HG03064 (cell line): Measurements from ENCODE around the gene SLC36A4.
A peak's percentile ranks its signal among the peaks of the same experiment; 100 is the strongest.
"Not testable (repeated sequence)": the region's sequence is repeated elsewhere in the genome, so short reads cannot be mapped to it uniquely, and the experiment has no call there.

Experiments used
- ATAC-seq: cut with Tn5 transposase; IDR thresholded peaks from one replicate; pipeline ENCODE4 v1.9.1; 2021; ENCODE audit warnings: low read depth; ENCODE audit not compliant: unreplicated experiment

Gene SLC36A4

DNA sequence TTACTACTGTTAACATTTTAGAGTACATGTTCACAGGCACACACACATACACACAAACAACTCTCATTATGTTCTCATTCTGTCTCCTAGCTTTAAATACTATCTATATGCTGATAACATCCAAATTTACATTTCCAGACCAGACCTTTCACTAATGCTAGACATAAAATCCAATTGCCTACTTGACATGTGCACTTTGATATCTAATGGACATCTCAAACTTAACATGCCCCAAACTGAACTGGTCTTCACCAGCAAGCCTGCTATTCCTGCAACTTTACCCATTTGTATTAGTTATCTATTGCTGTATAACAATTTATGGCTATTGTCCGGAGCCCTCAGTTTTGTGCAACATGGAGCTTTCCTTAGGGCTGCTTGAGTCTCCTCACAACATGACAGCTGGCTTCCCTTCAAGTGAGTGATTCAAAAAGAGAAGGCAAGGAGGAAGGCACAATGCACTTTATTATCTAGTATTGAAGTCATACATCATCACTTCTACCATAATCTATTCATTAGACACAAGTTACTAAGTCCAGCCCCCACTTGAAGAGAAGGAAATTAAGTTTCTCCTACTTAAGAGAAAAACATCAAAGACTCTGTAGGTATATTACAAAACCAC, 3.0 kb downstream of the SLC36A4 start:
- ATAC-seq = no peak

DNA sequence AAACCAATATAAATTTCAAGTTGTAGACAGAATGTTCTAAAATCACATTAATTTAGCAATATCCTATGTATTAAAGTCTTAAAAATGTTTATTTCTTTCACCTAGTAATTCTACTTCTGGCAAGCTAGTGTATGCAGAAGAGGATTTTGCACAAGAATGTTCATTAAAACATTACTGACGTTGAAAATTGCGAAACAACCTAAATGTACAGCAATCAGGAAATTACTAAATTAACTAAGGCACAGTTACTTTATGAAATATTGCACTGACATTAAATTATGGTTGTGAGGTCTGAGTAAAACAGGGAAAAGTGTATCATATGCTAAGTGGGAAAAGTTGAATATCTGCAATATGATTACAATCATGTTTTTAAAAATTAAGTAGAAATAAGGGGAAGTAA, 4.1 kb downstream of the SLC36A4 start:
- ATAC-seq = no peak

DNA sequence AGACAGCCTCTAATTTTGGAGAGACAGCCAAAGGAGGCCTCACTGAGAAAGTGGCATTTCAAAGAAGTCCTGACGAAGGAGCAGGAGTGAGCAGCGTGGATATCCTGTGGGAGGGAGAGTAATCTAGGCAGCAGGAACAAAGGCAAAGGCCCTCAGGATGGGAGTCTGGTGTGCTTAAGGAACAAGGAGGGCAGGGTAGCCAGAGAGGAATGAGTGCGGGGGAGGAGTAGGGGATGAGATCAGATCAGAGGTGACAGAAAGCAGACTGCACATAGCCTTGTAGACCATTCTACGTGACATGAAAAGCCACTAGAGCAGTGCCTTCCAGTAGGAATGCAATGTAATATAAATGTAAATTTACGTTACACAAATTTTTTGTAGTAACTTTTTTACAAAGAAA, 5.6 kb downstream of the SLC36A4 start:
- no peak for ATAC-seq

DNA sequence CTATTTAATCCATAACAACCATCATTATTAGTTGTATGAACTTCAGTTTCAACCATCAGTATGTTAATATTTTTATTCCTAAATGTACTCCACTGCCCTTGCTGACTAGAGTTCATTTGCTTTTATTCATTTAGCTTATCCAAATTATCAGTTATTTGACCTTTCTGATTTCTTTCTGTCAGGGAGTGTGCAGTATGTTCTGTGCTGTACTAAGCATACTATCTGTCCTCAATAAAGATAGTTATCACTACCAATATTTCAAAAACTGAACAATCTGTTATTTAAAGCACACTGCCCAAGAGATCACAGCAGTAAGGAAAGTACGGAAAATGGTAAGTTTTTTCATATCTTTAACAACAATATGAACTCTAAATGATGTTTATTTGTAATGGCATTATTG, 8.3 kb downstream of the SLC36A4 start:
- no peak for ATAC-seq

DNA sequence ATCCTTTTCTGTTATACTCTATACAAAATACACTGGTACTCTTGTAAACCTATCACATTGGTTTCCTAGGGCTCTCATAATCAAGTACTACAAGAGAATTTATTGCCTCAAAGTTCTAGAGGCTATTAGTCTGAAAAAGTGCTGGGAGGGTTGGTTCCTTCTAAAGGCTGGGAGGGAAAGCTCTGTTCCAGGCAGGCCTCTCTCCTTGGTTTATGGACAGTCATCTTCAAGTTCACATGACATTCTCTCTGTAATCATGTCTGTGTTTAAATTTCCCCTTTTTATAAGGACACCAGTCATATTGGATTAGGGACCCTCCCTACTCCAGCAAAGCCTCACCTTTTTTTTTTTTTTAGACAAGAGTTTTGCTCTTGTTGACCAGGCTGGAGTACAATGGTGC, 9.1 kb downstream of the SLC36A4 start:
- no peak for ATAC-seq

DNA sequence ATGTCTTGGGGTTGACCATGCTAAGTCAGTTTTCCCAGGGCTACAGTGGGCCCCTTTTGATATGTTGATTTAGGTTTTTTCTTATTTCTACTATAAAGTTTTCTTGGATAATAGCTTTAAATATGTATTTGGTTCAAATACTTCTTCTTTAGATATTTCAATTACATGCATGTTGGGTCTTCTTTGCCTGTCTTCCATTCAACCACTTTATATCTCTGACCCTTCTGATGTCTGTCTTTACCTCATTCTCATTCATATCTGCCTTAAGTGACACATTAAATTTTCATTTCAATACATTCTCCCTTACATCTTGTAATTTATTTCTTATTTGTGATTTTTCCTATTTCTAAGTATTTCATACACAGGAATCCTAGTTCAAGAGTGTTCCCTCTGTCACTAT, 10.5 kb downstream of the SLC36A4 start:
- no peak for ATAC-seq

DNA sequence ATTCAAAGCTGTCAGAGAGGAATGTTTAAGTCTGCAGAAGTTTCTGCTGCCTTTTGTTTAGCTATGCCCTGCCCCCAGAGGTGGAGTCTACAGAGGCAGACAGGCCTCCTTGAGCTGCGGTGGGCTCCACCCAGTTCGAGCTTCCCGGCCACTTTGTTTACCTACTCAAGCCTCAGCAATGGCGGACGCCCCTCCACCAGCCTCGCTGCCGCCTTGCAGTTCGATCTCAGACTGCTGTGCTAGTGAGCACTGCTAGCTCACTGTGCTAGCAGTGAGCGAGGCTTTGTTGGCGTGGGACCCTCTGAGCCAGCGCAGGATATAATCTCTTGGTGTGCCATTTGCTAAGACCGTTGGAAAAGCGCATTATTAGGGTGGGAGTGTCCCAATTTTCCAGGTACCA, 19.9 kb downstream of the SLC36A4 start:
- ATAC-seq = not testable (repeated sequence)

DNA sequence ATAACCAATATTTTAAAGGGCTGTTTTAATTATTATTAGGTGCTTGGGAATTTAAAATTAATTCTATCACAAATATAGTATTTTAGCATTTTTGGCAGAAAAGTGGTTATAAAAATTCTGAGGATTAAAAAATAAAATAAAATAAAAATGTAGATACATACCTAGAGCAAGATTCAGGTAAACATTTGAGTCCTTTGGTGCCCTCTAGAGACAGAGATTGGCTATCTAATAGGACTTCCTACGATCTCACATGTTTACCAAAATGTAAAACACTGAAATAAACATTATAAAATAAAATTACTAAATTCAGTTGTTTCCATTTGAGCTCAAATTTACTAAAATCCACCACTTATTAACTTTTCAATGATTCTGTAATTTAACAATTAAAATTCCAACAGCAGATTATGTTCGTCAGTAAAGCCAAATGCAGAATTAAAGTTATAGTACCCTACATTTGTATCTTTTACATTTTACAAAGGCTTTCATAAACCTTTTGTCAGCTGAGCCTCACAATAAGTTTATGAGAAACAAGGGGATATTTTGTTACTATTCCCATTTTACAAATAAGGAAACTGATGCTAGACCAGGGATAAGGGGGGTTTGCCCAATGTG, 27.7 kb downstream of the SLC36A4 start:
- ATAC-seq = no peak

DNA sequence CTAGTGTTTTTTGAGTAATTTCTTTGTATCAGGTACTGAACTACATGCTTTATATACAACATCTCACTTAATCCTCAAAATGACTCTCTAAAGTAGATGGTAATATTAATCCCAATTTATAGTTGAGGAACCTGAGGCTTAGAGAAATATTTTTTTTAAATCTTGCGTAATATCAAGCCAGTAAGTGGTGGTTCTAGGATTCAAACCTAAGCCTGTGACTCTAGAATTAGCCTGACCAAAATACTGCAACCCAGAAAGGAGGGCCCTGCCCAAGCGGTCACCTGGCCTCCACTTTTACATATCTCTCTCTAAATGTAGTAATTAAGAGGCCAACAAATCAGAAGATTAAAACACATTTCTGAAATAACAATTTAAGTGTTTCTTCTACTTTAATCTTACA, 28.6 kb downstream of the SLC36A4 start:
- ATAC-seq = no peak

DNA sequence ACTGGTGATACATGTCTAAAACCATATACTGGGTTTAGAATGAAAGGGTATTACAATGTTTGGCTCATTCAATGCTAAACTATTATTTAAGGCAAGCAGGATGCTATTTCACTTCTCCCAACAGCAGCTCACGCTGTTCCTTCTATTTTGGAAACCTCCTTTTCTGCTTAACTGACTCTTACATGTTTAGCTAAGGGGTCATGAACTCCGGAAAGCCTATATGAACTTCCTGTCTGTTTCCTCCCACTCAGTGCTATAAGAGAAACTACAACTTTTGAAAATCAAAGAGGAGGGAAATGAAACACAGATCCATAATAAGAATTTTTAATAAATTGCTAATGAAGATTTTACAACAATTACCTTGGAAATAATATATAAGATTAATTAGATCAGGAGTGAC, 30.9 kb downstream of the SLC36A4 start:
- no peak for ATAC-seq

DNA sequence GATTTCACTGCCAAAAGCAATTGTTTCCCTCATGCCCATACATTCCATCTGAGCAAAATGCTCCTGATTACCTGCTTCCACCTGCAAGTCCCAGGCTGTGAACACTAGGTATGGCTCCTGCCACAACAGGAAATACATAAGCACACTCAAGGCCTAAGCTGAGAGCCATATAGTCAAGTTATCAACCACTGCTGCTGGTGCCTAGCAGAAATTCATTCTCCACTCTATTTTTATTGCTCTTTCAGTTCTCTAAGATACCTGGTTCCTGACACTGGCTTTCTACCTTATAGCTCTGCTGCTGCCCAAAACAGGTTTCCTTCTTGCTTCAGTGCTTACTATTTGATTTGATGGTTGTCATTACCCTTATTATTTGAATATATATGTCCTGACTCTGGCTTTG, 31.6 kb downstream of the SLC36A4 start:
- ATAC-seq = no peak

DNA sequence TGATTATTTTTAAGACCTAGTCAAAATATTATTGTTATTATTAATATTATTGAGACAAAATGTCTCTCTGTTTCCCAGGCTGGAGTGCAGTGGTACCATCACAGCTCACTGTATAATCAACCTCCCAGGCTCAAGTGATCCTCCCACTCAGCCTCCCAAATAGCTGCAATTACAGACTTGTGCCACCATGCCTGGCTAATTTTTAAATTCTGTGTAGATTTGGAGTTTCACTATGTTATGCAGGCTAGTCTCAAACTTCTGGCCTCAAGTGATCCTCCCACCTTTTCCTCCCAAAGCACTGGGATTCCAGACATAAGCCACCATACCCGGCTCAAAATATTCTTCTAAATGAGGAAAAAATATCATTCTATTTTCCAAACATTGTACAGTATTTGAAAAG, 37.0 kb downstream of the SLC36A4 start:
- no peak for ATAC-seq

DNA sequence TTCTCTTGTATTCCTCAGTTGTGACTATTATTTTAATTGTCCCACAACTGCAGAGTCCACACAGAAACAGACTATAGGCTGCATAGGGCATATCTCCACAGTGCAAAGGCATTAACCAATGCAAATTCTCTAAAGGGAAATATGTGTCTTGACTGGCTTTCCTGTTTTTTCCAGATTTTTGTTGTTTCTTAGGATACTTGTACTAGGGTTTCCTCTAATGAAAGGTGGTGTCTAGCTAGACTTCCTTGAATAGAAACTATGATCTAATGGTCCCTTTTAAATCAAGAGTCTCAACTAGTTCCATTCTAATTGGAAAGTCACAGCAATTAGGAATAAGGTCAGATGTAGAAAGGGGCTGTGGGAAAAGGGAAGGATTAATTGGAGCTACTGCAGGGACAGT, 37.6 kb downstream of the SLC36A4 start:
- ATAC-seq = no peak

DNA sequence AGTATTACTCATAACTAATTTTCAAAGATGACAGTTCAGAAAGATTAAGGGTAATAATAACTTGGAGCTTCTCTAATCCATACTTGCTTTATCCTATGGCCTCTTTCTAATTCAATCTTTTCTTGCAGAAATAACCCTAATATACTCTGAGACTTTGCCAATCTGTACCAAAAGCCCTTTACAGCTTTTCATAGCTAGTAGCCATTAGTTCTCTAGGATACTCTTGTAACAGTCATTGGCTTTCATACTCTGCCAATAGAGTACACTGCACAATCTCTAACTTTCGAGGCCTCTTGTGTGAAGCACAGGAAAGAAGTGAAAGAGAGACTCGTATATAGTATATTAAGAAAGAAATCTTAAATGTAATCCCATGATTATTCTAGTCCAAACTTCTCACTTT, 38.1 kb downstream of the SLC36A4 start:
- no peak for ATAC-seq

DNA sequence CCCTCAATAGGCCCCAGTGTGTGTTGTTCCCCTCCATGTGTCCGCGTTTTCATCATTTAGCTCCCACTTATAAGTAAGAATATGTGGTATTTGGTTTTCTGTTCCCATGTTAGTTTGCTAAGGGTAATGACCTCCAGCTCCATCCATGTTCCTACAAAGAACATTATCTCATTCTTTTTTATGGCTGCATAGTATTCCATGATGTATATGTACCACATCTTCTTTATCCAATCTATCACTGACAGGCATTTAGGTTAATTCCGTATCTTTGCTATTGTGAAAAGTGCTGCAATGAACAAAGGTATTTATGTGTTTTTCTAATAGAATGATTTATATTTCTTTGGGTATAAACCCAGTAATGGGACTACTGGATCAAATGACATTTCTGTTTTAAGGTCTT, 42.1 kb downstream of the SLC36A4 start:
- ATAC-seq = no peak

DNA sequence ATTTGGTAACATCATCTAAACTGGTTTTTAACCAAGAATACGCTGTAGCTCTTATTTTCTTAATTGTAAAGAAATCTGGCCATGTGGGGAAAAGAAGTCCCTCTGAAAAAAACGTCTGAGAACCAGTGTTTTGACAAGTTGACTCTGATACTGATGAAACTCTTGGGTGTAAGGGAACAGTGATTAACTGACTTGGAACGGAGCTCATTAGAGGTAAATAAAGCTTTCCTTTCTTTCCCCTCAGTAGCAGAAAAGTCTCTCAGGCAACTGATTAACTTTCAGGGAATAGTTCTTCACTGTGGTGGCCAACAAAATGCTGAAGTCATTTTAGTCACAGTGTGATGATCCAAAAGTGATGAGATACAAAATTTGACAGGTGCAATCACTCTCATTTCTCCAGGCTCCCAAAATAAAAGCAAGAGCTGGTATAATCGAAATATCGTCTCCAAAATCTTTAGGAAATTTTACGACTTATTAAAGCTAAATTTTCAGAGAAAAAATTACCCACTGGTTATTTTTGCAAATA, 52.3 kb downstream of the SLC36A4 start:
- ATAC-seq = no peak

DNA sequence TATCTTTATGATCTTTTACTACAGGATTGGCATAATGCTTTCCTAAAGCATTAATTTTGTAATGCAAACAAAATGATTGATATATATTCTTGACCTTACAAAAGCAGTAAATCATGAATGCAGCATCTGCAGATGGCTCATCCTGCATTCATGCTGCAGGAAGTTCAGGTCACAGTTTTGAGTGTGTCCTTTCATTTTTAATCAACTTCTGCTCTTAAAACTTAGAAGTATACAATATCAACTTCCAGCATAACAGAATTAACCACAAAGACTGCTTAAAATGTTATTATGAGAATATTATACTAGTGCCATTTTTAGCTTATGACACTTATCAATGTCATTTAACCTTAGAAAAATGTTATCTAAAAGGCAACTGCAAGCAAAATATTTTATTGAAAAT, 54.0 kb downstream of the SLC36A4 start:
- peak; percentile 71 for ATAC-seq

DNA sequence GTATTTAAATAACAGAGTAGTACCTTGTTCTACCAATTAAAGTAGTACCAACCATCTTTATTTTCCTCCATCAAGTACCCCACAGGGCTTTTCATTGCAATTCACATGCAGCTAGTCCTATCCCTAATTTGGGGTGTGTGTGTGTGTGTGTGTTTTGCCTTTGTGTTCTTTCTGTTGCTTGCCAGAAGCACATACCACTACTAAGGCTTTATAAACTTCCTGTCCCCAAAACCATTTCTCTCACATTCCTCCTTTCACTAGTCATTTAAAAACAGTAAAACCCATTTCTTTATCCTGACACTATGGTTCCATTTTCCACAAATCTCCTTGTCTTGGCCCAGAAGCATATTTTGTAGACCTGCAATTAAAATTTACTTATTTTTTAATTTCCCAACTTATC, 54.6 kb downstream of the SLC36A4 start:
- no peak for ATAC-seq

DNA sequence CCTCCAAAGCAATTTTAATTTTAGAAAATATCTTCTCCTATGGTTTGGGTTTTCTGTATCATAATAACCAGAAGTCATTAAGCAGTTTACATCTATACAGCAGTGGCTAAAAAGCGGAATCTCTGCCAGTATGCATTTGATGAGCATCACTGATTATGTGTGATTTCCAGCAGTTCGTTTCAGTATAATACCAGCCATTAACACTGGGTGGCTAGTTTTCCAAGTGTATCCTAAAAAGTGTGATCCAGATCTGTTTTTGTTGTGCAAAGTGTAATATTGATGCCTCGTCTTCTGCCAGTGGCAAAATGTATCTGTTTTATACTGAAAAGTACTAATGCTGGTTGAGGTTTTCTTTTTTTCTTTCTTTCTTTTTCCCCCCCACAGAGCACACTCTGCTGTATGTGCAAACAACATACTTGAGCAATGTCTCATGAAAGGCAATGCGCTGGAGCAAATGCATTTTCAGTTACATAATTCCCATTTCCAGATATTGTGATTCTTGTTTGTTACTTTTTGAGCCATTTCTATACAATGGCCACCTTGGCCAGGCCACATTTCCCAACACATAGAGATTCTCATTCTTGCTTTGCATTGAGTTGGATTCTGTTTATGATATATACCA, 64.2 kb downstream of the SLC36A4 start:
- ATAC-seq = no peak

DNA sequence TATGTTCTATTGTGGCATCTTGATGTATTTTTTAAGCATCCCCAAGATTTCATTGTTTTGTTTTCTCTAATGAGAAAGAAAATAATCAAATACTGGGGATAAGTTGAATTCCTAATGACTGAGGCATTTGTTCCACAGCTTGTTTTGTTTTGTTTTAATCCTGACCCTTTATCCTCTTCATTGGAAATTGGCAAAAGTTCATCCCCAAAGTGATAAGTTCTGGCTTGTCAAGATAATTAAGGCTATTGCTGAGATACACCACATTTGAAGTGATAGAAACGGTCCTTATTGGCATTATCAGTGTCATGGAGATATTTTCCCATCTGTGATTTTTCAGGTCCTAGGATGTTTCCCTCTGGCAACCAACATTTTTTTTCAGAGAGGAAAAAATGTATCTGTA, 65.0 kb downstream of the SLC36A4 start:
- ATAC-seq = no peak

DNA sequence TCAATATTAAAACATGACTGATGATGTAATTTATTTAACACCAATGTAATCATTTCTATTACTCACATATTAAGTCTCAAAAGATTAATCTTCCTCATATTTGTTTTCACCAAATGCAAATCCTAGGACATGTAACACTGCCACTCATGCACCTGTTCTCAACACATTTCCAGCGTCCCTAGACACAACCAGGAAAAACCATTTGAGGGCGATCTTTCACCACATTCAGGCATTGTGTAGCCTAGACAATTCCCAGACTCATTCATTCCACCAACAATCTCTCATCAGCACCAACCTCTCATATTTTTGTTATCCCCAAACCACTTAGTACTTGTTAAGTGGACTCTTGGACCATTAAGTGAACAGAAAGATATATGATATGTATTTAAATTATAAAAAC, 66.1 kb downstream of the SLC36A4 start:
- no peak for ATAC-seq

DNA sequence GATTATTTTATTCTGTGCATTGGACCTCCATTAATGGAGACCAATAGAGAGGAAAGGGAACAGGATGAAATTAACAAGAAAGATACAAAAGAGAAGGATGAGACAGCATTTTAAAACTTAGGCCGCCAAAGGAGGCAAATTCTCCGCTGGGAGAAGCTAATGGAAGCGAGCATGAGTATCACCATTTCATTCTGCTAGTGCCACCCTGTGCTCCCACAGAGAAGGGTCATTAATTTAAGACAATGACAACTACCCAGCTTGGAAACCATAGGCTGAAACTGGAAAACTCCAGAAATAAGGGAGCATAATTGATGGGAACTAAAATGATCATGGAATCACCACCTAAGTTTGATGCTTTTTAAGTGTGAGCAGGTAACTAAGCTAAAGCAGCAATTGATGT, 69.2 kb downstream of the SLC36A4 start:
- ATAC-seq = no peak
